HG03135 (cell line): ENCODE results near the gene OR10G4.
"Not testable (repeated sequence)": the region's sequence is repeated elsewhere in the genome, so short reads cannot be mapped to it uniquely, and the experiment has no call there.

Experiments used
- ATAC-seq: cut with Tn5 transposase; IDR thresholded peaks from one replicate; pipeline ENCODE4 v1.9.1; 2021; ENCODE audit warnings: mild to moderate bottlenecking, moderate library complexity; ENCODE audit not compliant: unreplicated experiment

The OR10G4 gene, protein sequence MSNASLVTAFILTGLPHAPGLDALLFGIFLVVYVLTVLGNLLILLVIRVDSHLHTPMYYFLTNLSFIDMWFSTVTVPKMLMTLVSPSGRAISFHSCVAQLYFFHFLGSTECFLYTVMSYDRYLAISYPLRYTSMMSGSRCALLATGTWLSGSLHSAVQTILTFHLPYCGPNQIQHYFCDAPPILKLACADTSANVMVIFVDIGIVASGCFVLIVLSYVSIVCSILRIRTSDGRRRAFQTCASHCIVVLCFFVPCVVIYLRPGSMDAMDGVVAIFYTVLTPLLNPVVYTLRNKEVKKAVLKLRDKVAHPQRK

DNA sequence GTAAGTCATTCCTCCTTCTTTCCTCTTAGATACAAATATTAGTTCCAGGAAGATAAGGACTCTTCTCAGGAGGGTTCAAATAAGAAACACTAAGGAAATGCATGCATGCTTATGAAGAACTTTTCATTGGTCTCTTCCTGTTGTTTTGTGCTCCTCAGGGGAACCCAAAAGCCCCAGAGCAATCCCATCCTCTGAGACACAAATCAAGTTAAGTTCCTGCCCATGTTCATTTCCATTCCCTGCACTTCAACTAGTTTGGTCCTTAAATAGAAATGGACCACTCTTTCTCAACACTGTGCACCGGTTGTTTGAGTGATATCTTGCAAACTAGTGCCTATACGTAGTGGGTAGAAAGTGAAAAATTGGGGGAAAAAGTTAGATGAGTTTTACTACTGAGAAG, at the start of gene OR10G4:
Gene OR10G4, plus strand, starts transcription at position 301 of the 400 bp plus-strand sequence. CDS start 2,578 bp downstream, outside the sequence.
- ATAC-seq: no peak

DNA sequence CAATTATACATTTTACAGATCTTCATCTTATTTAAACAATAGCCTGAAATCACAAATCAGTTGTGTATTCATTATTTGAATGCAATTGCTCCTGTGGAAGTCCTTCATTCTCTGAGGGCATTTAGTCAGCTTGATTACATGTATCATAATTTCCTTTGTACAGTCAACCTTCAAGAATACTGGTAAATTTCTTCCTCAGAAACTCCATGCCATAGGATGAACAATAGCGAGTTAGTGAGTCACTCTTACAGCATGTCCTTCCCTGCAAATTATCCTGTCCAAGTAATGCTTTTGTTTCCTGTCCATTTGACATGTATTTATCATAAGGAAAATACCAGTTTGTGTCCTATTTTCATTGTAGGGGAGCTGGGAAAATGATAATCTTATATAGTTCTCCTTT, 39.0 kb upstream of the OR10G4 start:
- ATAC-seq: no peak

GRCh38 chr11:123976770-123977560, 35.8 kb upstream of the OR10G4 start:
- ATAC-seq: no peak

DNA sequence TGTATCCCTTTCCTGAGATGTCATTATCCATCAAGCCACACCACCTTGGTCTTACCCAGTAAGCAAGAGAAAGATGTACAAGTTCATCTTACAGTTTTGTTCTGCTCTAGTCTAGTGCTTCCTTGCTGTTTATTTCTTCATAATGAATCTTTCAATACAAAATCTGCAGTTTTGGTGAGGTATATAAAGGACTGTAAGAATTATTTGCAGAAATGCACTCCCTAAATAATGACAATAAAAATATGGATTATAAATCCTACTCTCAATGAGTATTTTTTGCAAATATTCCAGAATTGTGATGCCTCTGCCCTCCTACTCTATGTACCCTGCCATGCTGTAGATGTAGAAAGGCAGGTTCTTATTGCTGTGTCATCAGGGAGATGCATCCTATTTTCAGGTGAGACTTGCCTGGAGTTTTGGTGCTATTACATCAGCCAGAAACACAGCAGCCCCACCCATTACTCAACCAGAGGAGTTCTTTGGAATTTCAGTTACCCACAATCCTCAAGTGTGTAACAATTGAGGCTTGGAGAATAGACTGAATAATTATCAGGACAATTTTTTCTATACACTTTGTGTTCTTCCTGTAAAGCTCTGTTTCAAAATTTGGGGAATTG, 35.0 kb upstream of the OR10G4 start, which contains the start of gene OR10S1:
Gene OR10S1, minus strand, starts transcription at position 51 of the 617 bp plus-strand sequence. CDS start 117 bp downstream, outside the sequence.
- ATAC-seq: no peak

GRCh38 chr11:123979311-123979710, 33.5 kb upstream of the OR10G4 start:
- no peak for ATAC-seq

DNA sequence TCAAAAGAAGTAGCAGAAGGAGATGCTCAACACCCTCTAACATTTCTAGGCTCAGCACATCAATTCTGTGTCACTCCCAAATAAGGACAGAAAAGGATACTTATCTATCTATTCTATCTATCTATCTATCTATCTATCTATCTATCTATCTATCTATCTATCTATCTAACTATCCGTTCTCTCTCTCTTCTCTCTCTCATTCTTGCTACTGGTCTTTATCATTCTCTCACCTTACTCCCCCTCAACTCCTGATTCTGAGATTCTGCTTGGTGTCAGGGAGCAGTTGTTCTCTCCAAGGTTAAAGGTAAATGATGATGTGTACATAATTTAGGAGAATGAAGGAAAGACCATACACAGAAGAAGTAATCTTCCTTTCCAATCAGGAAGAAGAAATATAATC, 17.7 kb upstream of the OR10G4 start, which contains the start of gene OR10G6:
Gene OR10G6, minus strand, starts transcription at position 43 of the 400 bp plus-strand sequence. Its CDS starts 0 bp downstream, at position 43.
- no peak for ATAC-seq

DNA sequence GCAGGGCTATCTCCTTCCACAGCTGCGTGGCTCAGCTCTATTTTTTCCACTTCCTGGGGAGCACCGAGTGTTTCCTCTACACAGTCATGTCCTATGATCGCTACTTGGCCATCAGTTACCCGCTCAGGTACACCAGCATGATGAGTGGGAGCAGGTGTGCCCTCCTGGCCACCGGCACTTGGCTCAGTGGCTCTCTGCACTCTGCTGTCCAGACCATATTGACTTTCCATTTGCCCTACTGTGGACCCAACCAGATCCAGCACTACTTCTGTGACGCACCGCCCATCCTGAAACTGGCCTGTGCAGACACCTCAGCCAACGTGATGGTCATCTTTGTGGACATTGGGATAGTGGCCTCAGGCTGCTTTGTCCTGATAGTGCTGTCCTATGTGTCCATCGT, 3.0 kb downstream of the OR10G4 start:
- not testable (repeated sequence) for ATAC-seq

GRCh38 chr11:124026498-124026897, 13.7 kb downstream of the OR10G4 start, which contains the start of gene OR10G8:
OR10G8 (plus strand) TSS chr11:124026798; CDS start chr11:124029623, 2,825 bp downstream.
- ATAC-seq: no peak

DNA sequence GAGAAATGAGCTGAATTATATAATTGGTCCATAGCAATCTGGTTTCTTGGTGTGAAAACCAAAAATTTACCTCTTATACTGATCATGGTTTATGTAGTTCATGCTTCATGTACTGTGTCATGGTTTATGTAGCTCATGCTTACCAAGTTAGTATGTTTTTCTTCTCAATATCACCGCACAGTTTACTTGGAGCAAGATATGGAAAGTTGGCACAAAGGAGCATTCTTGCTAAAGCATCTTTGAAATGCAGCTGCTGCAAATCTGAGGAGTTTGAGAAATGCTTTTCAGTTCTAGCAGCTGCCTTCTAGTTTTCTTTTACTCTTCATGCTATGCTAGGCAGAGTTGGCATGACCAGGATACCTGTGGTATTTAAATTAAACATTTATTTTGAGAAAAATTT, 23.9 kb downstream of the OR10G4 start:
- ATAC-seq: no peak

DNA sequence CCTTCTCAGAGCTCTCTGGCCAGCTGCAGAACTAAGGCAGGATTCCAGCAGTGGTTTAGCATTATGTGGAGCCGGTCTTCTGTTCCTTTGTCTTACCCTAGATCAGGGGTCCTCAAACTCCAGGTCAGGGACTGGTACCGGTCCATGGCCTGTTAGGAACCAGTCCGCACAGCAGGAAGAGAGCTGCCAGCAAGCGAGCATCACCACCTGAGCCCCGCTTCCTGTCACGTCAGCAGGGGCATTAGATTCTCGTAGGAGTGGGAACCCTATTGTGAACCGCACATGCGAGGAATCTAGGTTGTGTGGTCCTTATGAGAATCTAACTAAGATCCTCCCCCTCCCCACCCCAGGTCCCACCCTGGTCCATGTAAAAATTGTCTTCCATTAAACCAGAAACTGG, 26.8 kb downstream of the OR10G4 start:
- no peak for ATAC-seq

GRCh38 chr11:124041254-124041653, 28.5 kb downstream of the OR10G4 start, which contains the start of gene OR10G7:
OR10G7 (minus strand) TSS chr11:124041325; CDS start chr11:124039001, 2,324 bp downstream.
- no peak for ATAC-seq

GRCh38 chr11:124043420-124043819, 30.6 kb downstream of the OR10G4 start:
- ATAC-seq: no peak

- no peak for ATAC-seq
Observed at GRCh38 chr11:124050748-124051147, 38.0 kb downstream of the OR10G4 start.

- ATAC-seq: no peak
Observed at GRCh38 chr11:124052966-124053365, 40.2 kb downstream of the OR10G4 start.
